ENCODE data around the gene KRTAP10-2. TPM values are rescaled to one million over a fixed set of nuclear protein-coding genes. Genes with fewer than 3 reads are reported as not detected.

The KRTAP10-2 gene
- total RNA-seq, 1 experiment from 2014 or later, result not detected

GRCh38 chr21:44515359-44516165 is 35.7 kb downstream of the KRTAP10-2 start:
- H3T11ph ChIP-seq (ENCODE audit: low read length), result no peak overlapping the region
- no peak for DNase-seq
- H3K23me2 ChIP-seq (ENCODE audit: insufficient read length, low read depth, low read length, poor library complexity, severe bottlenecking), result no peaks in the 10 kb centered on the region
- H3K4me2 ChIP-seq (ENCODE audit: insufficient read depth, insufficient read length, low read length), result no peak overlapping the region
- no peak overlapping the region for H4K8ac ChIP-seq (replicated peaks; ENCODE audit: insufficient read length, low read depth, low read length)
- Mint-ChIP-seq H3K4me3 (no peak overlapping the region; a peak in 1 of 5 replicates), H3K4me1 (peaks cover 3 to 8% of the 10 kb centered on the region in 2 experiments; a peak in 2 of 4 replicates), H3K36me3 (ENCODE audit: insufficient read depth in 1 of 3, low read depth in 3 of 3) (peaks cover 2 to 8% (median 4%) of the 10 kb centered on the region in 3 experiments; a peak in 4 of 7 replicates), H3K9me3 (no peaks in the 10 kb centered on the region), H3K27ac (no peak overlapping the region), H3K27me3 (ENCODE audit: low read depth) (peaks cover 12% of the 10 kb centered on the region)
- H3K14ac ChIP-seq (ENCODE audit: insufficient read depth, low read length), result no peak overlapping the region
- no peak overlapping the region for H2BK15ac ChIP-seq (ENCODE audit: low read depth, low read length)
- H4K20me1 ChIP-seq (ENCODE audit: control insufficient read depth, insufficient read depth, insufficient read length), result no peaks in the 10 kb centered on the region
- H3K27ac ChIP-seq (ENCODE audit: insufficient read length, low read depth, low read length), result no peak overlapping the region
- H2AK5ac ChIP-seq (ENCODE audit: insufficient read length, low read length), result no peak overlapping the region
- H3K79me2 ChIP-seq (ENCODE audit: insufficient read depth, low read length), result no peaks in the 10 kb centered on the region
- H4K5ac ChIP-seq (ENCODE audit: insufficient read length, low read depth, low read length), result no peak overlapping the region
- no peaks in the 10 kb centered on the region for H3K79me1 ChIP-seq (ENCODE audit: insufficient read depth, low read depth, low read length, poor library complexity, severe bottlenecking)
- H3K23ac ChIP-seq (ENCODE audit: insufficient read length, low read depth, low read length), result no peak overlapping the region
- H3K9ac ChIP-seq (ENCODE audit: extremely low read depth, insufficient read length, low read length), result no peak overlapping the region
- H3K4ac ChIP-seq (ENCODE audit: low read depth, low read length), result no peak overlapping the region
- no peak overlapping the region for H2AFZ ChIP-seq (ENCODE audit: low read length)
- H2BK20ac ChIP-seq (ENCODE audit: low read depth, low read length, poor library complexity, severe bottlenecking), result no peak overlapping the region
- H2BK120ac ChIP-seq (ENCODE audit: low read depth, low read length, poor library complexity, severe bottlenecking), result no peak overlapping the region
- H3K56ac ChIP-seq (ENCODE audit: insufficient read length, low read depth, low read length), result no peak overlapping the region
- H4K91ac ChIP-seq (ENCODE audit: insufficient read length, low read depth, low read length), result no peak overlapping the region
- TF ChIP-seq CTCF (conservative IDR thresholded peaks at IDR 0.05), result no peak
- no peaks in the 10 kb centered on the region for H3K9me3 ChIP-seq (ENCODE audit: control insufficient read depth, low read depth, low read length)
- no peak overlapping the region for H2BK5ac ChIP-seq (ENCODE audit: insufficient read length, low read length)
- no peaks in the 10 kb centered on the region for H3K4me1 ChIP-seq (ENCODE audit: insufficient read depth, low read length)
- WGBS (ENCODE audit: extremely low coverage, insufficient read length, low lambda C conversion rate), result no CpG with 5 or more reads among the region's 32 CpGs
- no peaks in the 10 kb centered on the region for H3K27me3 ChIP-seq (ENCODE audit: insufficient read depth, low read length)
- no peak overlapping the region for H2BK12ac ChIP-seq (ENCODE audit: insufficient read length, low read depth, low read length)
- no peak overlapping the region for H3K18ac ChIP-seq (ENCODE audit: insufficient read length, low read depth, low read length)
